Measurements from ENCODE around the gene B3GNT3.
"Not testable (repeated sequence)": the region's sequence is repeated elsewhere in the genome, so short reads cannot be mapped to it uniquely, and the experiment has no call there.

The B3GNT3 gene

DNA sequence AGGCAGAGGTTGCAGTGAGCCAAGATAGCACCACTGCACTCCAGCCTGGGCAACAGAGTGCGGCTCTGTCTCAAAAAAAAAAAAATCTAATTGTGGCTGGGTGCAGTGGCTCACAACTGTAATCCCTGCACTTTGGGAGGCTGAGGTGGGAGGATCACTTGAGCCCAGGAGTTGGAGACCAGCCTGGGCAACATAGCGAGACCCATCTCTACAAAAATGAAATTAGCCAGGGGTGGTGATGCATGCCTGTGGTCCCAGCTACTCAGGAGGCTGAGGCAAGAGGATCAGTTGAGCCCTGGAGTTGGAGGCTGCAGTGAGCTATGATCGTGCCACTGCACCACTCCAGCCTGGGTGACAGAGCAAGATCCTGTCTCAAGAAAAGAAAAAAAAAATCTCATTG is 3.7 kb downstream of the B3GNT3 start:
- DNase-seq, result not testable (repeated sequence)

DNA sequence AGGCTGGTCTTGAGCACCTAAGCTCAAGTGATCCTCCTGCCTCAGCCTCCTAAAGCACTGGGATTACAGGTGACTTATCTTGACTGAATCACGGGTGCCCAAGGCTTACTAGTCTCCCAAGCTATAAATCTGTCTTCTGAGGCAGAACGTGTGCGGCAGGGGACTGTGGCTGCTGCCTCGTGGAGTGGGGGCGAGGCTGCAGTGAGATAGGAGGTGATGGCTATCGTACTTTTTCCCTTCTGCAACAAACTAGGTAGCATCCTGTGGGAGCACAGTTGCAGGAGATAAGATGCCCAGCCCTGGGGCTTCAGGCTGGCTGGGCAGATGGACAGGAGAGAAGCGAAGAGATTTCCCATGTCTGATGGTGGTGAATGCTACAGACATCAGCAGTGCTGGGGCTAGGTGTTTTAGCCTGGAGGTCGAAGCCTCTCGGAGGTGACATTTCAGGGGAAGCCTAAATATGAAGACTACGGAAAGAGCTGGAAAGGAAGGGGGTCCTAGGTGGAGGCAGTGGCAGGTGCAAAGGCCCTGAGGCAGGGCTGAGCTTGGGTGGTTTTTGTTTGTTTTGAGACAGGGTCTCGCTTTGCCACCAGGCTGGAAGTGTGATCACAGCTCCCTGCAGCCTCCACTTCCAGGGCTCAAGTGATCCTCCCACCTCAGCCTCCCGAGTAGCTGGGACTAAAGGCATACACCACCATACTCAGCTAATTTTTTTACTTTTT is 7.4 kb downstream of the B3GNT3 start:
- no peak for DNase-seq

DNA sequence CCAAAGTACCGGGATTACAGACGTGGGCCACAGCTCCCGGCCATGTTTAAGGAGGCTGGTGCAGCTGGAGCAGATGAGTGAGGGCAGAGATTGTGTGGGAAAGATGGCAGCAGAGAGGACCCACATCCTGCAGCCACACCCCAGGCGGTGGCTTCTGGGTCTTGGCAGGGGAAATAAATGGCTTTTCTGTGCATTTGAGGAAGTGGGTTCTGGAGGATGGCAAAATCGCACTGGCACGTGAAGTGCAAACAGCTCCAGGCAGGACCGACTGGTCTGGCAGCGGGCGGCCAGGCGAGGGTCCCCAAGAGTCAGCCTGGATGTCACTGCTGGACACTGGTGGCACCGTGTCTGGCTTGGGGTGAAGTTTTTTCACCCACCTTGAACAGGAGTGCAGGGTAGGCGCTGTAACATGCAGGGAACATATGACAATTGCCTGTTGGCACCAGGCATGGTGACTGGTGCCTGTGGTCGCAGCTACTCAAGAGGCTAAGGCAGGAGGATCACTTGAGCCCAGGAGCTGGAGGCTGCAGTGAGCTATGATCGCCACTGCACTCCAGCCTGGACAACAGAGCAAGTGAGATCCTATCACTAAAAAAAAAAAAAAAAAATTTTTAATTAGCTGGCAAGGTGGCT is 8.4 kb downstream of the B3GNT3 start:
- DNase-seq, result no peak

DNA sequence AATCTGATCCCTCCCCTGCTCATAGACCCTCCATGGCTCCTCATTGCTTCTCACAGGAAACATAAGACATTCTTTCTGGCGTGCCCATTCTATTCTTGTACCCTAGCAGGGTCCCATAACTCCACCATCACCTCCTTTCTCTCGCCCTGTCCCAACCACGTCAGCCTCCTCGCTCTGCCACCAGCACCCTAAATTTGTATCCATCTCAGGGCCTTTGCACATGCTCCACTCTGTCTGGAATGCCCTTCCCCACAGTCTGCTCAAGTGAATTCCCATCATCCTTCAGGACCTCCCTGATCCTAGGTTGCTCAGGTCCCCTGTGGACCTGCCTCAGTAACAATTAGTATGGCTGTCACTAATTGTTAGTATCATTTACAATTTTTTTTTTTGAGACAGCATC is 10.5 kb downstream of the B3GNT3 start:
- no peak for DNase-seq

DNA sequence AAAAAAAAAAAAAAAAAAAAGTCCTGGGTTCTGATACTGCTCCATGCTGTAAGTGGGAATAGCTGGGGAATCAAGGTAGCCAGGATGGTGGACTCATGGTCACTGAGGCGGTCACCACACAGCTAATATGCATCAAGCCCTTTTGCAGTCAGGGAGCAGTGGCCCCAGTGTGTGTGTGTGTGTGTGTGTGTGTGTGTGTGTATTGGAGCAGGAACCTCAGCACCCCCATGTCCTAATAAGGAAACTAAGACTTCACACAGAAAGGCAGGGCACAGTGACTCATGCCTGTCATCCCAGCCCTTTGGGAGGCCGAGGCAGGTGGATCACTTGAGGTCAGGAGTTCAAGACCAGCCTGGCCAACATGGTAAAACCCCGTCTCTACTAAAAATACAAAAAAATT is 12.0 kb downstream of the B3GNT3 start:
- DNase-seq, result no peak

DNA sequence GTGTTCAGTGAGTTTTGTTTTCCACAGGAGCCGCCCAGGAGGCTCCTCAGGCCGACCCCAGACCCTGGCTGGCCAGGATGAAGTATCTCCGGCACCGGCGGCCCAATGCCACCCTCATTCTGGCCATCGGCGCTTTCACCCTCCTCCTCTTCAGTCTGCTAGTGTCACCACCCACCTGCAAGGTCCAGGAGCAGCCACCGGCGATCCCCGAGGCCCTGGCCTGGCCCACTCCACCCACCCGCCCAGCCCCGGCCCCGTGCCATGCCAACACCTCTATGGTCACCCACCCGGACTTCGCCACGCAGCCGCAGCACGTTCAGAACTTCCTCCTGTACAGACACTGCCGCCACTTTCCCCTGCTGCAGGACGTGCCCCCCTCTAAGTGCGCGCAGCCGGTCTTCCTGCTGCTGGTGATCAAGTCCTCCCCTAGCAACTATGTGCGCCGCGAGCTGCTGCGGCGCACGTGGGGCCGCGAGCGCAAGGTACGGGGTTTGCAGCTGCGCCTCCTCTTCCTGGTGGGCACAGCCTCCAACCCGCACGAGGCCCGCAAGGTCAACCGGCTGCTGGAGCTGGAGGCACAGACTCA is 12.9 kb downstream of the B3GNT3 start:
- DNase-seq, result no peak

DNA sequence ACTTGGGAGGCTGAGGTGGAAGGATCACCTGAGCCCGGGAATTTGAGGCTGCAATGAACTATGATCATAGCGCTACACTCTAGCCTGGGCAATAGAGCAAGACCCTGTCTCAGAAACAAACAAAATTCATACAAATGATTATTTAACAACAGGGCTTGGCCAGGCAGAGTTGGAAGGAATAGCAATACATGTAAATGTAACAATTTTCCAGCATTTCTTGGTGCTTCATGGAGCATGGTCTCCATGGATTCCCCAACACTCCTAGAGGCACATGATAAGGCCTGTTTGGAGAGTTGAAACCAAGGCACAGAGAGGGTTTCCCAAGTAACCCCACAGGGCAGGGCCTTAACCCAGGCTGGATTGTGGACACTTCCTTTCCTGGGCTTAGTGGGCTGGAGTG is 16.2 kb downstream of the B3GNT3 start:
- DNase-seq, result no peak

DNA sequence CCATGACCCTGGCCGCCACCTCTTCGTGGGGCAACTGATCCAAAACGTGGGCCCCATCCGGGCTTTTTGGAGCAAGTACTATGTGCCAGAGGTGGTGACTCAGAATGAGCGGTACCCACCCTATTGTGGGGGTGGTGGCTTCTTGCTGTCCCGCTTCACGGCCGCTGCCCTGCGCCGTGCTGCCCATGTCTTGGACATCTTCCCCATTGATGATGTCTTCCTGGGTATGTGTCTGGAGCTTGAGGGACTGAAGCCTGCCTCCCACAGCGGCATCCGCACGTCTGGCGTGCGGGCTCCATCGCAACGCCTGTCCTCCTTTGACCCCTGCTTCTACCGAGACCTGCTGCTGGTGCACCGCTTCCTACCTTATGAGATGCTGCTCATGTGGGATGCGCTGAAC is 16.7 kb downstream of the B3GNT3 start:
- DNase-seq, result no peak

DNA sequence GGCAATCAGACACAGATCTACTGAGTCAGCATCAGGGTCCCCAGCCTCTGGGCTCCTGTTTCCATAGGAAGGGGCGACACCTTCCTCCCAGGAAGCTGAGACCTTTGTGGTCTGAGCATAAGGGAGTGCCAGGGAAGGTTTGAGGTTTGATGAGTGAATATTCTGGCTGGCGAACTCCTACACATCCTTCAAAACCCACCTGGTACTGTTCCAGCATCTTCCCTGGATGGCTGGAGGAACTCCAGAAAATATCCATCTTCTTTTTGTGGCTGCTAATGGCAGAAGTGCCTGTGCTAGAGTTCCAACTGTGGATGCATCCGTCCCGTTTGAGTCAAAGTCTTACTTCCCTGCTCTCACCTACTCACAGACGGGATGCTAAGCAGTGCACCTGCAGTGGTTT is 17.2 kb downstream of the B3GNT3 start:
- DNase-seq, result no peak

DNA sequence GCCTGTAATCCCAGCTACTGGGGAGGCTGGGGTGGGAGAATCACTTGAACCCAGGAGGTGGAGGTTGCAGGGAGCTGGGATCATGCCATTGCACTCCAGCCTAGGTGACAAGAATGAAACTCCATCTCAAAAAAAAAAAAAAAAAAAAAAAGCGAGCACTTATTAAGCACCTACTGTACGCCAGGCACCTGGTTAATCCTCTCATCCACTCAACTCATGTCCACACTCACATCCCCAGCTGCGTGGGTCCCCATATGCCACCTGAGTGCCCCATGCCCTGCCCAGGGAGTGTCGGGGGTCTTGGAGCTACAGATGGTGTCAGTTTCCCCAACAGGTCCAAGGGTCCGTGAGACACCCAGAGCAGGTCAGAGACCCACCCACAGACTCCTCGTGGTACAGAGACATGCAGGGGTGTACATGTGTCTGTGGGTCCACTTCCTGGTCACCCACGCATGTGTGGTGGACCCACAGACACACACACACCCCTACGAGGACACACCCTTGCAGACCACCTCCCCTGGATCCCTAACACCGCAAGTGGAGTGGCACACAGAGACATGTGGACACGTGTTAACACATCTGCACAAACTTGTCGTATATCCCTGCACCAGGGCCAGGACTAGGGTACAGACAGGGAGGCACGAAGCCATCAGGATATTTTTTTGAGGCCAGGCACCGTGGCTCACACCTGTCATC is 22.9 kb downstream of the B3GNT3 start:
- DNase-seq, result no peak

DNA sequence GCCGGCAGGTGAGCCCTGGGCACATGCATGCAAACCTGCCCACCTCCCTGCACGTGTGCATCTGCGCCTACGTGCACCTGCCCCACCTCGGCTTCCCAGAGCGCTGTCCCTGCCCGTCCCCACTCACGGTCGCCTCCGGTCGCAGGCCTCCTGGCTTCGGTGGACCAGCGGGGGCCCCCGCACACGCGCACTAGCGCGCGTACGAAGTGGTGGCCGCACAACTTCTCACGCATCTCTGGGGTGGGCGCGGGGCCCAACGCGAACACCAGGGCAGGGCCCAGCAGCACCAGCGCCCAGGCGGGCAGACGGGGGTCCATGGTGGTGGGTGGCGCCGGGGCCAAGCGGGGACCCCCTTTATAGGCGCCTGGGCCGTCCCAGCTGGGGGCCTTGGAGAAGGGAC is 26.3 kb downstream of the B3GNT3 start, which contains the start of gene INSL3:
TSS of gene INSL3 (minus strand) at position 330 of the 400 bp plus-strand sequence. CDS start at position 317, 13 bp downstream.
- DNase-seq, result no peak

DNA sequence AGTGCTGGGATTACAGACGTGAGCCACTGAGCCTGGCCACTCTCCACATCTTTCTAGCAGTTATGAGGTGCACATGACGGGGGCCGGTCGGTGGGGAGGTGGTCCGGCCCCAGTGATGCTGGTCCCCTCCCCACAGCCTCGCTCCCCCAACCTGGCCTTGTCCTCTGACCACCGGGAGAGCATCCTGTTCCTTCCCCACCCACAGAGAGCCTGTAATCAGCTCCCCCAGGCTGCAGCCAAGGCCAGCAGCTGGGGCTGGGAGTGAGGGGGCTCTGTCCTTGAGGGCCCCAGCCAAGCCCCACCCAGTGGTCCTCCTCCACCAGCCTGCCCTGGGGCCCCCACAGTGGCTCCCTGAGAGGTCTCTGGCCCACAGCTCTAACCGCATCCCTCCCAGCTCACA is 29.4 kb downstream of the B3GNT3 start:
- no peak for DNase-seq

DNA sequence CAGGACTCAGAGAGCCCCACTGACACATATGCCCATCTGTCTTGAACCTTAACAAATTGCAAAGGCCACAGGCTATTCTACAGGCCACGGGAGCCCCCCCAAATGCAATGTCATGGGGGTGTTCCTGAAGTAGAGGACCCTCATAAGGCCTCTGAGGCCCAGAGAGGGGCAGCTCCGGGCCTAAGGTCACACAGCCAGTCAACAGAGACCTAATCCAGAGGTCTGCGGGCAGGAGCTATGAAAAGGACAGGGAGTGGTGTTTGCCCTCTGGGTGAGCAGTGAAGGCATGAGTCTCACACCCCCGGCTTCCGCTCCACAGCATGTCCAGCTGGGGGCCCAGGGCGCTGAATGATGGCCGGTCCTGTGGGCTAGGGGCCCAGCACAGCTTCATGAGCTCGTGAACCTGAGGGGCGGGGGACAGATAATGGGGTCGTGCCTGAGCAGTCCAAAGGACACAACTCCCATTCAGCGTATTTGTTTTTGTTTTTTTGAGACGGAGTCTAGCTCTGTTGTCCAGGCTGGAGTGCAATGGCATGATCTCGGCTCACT is 31.6 kb downstream of the B3GNT3 start:
- no peak for DNase-seq

DNA sequence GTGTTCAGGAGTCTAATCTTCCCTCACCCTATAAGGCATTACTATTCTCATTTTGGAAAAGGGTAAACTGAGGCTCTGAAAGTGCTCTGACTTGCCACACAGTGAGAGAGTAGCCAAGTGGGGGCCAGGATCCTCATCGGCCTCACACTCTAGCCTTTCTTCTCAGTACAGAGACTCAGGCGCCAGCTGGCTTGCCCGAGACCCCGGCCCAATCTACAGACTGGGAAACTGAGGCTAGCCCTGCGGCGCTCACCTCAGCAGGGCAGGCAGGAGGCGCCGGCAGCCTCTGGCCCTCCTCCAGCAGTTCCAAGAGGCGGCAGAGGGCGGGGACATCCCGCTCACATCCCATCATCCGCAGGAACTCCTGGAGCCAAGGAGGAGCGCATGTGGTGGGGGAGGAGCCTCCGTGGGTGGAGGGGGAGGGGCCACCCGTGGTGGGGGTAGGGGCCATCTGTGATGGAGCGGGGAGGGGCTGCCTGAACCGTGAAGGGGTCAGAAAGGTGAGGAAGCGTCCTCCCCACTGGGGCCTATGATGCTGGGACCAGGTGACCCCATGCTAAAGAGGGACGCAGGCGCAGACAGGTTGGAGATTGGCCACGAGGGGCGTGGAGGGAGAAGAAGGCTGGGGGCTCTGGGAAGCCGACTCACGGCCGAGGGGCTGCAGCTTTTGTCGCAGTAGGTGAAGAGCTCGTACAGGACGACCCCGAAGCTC is 35.1 kb downstream of the B3GNT3 start:
- peak; percentile 39 to 81 for DNase-seq

DNA sequence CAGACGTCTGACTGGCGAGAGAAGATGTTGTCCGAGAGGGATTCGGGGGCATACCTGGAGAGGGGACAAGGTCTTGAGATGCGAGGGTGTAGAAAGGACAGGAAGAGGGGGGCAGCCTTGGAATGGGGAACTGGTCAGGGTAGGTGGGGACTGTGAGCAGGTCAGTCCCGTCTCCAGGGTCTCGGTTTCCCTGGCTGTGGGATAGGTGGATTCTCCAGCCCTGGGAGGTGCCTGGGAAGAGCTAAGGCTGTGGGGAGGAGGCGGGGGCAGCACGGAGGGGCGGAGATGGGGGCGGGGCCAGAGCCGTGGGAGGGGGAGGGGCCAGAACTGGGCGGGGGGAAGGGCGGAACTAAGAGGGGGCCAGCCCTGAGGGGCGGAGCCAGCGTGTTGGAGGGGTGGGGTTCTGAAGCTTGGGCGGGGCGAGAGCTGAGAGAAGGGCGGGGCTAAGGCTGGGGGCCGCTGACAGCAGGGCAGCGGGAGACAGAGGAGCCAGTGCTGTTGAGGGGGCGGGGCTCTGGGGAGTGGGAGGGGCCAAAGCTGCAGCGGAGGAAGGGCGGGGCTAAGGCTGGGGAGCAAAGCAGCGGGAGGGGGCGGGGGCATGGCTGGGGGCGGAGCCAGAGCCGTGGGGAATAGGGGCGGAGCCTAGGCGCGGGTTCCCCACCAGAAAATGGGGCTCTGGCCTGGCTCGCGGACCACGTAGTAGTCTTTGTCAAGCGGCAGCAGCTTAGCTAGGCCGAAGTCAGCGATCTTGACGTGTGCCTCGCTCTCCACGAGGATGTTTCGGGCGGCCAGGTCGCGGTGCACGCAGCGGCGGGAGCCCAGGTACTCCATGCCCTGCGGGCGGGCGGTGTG is 35.9 kb downstream of the B3GNT3 start:
- peak; percentile 54 to 85 for DNase-seq

DNA sequence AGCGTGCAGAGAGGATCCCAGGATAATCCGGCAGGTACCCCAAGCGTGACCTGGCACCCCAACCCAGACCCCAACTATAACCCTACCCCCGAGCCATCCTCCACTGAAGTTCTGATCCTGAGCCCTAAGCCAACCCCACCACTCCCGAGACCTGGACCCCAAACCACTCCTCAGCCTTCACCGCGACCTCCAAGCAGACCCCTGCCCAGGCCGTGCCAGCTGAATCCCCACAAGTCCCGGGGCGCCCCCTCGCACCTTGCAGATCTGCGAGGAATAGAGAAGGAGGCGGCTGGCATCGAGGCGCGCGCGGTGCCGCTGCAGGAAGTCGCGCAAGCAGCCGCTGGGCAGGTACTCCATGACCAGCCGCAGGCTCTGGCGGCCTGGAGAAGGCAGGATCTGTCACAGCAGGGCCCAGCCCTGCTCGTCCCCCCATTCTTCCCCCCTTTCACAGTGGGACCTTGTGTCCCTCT is 36.5 kb downstream of the B3GNT3 start:
- DNase-seq, result no peak

DNA sequence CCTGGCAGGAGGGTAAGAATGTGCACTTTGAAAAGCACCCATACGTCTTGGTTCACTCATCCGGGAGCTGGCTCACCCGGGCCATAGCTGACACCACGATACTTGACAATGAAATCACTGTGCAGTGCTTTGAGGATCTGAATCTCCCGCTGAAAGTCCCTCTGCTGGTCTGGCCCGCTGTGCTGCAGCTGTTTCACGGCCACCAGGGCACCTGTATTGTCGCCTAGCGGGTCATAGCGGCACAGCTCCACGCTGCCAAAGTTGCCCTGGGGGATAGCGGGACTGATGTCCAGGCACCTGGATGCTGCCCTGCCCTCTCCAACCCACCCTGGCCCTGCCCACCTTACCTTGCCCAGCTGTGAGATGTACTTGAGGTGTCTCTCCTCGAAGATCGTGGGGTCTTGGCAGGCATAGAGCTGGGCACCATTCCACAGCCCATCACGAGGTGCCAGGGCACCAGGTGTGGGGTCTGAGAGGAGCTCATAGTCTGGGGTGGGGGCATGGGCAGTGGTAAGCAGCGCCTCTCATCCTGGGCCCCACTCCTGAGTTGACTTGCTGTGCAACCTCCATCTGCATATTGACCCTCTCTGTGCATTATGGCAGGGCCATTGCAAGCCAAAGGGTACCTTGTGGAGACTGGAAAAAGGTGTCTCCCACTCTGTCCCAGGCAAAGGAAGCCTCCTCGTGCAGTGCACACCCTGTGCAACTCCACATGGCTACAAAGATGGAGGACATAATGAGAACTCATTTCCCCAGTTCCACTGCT is 37.7 kb downstream of the B3GNT3 start:
- no peak for DNase-seq

DNA sequence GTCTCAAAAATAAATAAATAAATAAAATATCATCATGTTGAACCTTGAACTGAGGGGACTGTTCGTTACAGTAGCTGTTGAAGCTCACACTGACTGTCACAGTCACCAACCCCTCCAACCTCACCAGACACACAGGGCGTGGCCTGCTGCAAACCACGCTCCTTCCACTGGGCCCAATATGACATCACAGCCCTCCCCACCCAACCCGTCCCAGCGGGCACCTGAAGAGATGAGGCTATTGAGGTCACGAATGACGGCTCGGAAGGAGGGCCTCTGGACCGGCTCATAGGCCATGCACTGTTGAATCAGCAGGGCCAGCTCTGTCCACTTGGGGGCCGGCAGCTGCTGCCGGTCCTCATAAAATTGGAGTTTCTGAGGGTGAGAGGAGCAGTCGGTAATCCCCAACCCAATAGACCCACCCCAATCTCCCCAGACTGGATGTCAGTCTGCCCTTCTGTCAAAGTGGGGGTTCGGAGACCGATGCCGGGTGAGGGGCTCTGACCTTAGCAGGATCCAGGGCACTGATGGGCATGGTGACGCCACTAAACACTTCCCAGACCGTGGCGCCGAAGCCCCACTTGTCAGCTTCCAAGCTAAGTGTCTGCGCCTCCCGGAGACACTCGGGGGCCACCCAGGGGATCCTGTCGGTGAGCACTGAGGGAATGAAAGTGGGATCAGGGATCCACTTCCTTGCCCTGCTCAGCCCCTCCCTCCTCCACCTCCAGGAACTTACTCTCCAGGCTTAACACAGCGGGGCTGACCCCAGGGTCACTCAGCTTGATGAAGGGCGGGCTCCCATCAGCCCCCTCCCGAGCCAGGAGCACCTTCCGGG is 39.6 kb downstream of the B3GNT3 start:
- no peak for DNase-seq

DNA sequence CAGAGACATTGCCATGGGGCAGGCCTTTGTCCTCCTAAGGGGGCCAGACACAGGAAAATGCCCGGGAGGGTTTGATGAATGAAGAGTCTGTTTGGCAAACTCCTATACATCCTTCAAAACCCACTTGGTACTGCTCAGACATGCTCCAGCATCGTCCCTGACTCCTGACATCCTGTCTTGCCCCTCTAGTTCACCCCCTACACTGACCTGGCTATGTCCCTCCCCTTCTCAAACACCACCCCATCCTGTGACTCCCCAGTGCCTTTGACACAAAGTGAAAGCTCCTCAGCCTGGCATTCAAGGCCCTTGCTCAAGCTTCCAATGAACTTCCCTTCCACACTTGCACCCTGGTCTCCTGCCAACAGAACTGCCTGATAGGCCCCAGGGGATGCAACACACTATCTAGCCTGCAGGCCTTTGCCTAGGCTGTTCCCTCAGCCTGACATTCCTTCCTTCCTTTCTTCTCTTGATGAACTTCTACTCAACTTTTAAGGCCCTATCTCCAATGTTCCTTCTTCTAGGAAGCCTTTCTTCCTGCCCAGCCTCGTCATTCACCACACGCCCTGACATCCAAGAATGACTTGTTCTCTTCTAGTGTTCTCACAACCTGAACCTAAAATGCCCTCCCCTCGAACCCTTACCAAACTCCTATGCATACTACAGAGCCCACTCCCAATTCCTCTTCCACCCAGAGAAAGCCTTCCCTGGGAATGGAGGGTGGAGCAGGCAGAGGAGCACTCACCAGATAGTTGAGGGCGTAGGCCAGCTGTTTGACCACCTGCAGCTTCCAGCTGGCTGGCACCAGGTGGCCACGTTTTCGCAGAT is 40.5 kb downstream of the B3GNT3 start:
- DNase-seq, result no peak
